K562 (cell line): ENCODE measurements around the gene SPX. TPM values are rescaled to one million over a fixed set of nuclear protein-coding genes. Genes with fewer than 3 reads are reported as not detected.

Source experiments
- KDM1A ChIP-seq, 2 experiments: fragments of 450-650 bp; IDR thresholded peaks; 2 replicates each; pipeline ENCODE4 v1.6.1; 2016; ENCODE audit warnings: mild to moderate bottlenecking in 2 of 2
- SMAD1 ChIP-seq: fragments of 150-350 bp; IDR thresholded peaks from 2 replicates; pipeline ENCODE4 v1.6.1; 2014; ENCODE audit warnings: low read length, low read depth; ENCODE audit not compliant: partially characterized antibody
- SRSF1 ChIP-seq: fragments of 200-400 bp; formaldehyde crosslinking; IDR thresholded peaks from 2 replicates; pipeline ENCODE4 v1.6.1; 2017; ENCODE audit warnings: mild to moderate bottlenecking, low read depth, low read length, moderate library complexity
- ZNF57 ChIP-seq: fragments of 450-650 bp; formaldehyde crosslinking; IDR thresholded peaks from 2 replicates; pipeline ENCODE4 v1.4.0; 2020; ENCODE audit warnings: mild to moderate bottlenecking, moderate library complexity
- ZNF583 ChIP-seq: fragments of 250-450 bp; sonication (Bioruptor Pico); IDR thresholded peaks from 2 replicates; pipeline ENCODE4 v1.4.0; 2020
- polyA plus RNA-seq, 8 experiments: library from polyadenylated mRNA; depleted of rRNA in 4 of 8; stranded (reverse) in 5 of 8; unstranded in 3 of 8; fragments of >200 nt; fragmentation: Nextera tagmentation in 2 of 8; fragmentation: Illumina TruSeq in 1 of 8; extraction: Ambion mirVana in 2 of 8; extraction: Trizol in 1 of 8; gene quantifications; 2 replicates each; pipeline versions ENCODE4 v1.2.1 to v1.2.3, GENCODE V29; 2011 to 2014; ENCODE audit warnings: inconsistent platforms in 1 of 8, missing spikeins in 1 of 8
- total RNA-seq, 7 experiments: library from RNA; depleted of rRNA in 6 of 7; stranded (reverse); fragments of >200 nt in 6 of 7; fragmentation: Illumina TruSeq in 2 of 7; extraction: Trizol in 2 of 7; gene quantifications; 2 replicates each; pipeline versions ENCODE4 v1.2.1 to v1.2.3, GENCODE V29; 2011 to 2021; ENCODE audit warnings: low replicate concordance in 1 of 7
- TF ChIP-seq, protein P1 (sequence below): fragments of 200-600 bp; sonication (generic); IDR thresholded peaks from one replicate; pipeline ENCODE4 v1.6.1; 2012; ENCODE audit warnings: mild to moderate bottlenecking, low read depth, low read length, inconsistent platforms
- TF ChIP-seq, protein P2 (sequence below): fragments of 450-650 bp; IDR thresholded peaks from 2 replicates; pipeline ENCODE4 v1.6.1; 2016; ENCODE audit warnings: mild to moderate bottlenecking
- TF ChIP-seq, protein P3 (sequence below): sonication (generic); formaldehyde crosslinking; IDR thresholded peaks from 2 replicates; pipeline ENCODE4 v1.8.0; 2022; ENCODE audit warnings: mild to moderate bottlenecking, missing genetic modification reagents
- TF ChIP-seq, protein P4 (sequence below): fragments of 200-400 bp; formaldehyde crosslinking; IDR thresholded peaks from 2 replicates; pipeline ENCODE4 v1.6.1; 2017; ENCODE audit warnings: mild to moderate bottlenecking, low read depth, low read length, moderate library complexity

The SPX gene
- total and polyA plus RNA-seq, 9 of the 15 experiments (the other 6 are each of a cell fraction or from before 2014, with no cell fraction given) = 0.06 to 0.40 (median 0.14) TPM

DNA sequence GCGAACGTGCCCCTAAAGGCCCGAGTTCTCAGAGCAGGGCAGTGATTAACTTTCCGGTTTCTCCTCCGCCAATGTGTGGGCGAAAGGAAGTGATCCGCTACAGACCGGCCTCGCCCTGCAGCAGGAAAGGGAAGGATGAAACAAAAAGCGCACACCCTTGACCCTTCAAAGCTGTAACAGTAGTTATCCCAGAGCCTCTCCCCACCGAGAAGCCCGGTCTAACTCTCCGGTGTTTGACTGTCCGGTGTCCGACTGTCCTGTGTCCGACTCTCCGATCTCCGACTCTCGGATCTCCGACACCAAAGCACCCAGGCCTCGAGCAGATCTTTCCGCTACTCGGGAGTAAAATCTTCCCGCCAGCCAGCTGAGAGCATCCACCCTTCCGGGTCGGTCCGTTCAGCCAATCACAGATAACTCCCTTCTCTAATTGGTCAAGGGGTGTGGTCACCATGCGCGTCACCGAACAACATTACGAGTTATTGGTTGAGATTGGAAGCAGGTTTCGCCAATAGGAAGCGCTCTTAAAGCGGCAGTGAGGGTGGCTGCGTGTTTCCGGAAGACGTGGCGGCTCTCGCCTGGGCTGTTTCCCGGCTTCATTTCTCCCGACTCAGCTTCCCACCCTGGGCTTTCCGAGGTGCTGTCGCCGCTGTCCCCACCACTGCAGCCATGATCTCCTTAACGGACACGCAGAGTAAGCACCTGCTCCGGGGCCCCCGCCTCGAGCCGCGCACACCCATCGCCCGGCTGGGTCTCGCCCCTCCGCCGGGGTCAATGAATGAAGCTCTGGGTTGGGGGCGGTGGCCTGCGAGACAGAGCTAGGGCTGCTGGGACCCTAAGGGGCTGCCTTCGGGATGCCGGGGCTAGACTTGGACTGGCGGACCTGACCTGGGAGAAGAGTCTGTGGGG lies 24.6 kb upstream of the SPX start, which contains the start of the genes GOLT1B and RECQL (continued):
- TF ChIP-seq, protein P1, sequence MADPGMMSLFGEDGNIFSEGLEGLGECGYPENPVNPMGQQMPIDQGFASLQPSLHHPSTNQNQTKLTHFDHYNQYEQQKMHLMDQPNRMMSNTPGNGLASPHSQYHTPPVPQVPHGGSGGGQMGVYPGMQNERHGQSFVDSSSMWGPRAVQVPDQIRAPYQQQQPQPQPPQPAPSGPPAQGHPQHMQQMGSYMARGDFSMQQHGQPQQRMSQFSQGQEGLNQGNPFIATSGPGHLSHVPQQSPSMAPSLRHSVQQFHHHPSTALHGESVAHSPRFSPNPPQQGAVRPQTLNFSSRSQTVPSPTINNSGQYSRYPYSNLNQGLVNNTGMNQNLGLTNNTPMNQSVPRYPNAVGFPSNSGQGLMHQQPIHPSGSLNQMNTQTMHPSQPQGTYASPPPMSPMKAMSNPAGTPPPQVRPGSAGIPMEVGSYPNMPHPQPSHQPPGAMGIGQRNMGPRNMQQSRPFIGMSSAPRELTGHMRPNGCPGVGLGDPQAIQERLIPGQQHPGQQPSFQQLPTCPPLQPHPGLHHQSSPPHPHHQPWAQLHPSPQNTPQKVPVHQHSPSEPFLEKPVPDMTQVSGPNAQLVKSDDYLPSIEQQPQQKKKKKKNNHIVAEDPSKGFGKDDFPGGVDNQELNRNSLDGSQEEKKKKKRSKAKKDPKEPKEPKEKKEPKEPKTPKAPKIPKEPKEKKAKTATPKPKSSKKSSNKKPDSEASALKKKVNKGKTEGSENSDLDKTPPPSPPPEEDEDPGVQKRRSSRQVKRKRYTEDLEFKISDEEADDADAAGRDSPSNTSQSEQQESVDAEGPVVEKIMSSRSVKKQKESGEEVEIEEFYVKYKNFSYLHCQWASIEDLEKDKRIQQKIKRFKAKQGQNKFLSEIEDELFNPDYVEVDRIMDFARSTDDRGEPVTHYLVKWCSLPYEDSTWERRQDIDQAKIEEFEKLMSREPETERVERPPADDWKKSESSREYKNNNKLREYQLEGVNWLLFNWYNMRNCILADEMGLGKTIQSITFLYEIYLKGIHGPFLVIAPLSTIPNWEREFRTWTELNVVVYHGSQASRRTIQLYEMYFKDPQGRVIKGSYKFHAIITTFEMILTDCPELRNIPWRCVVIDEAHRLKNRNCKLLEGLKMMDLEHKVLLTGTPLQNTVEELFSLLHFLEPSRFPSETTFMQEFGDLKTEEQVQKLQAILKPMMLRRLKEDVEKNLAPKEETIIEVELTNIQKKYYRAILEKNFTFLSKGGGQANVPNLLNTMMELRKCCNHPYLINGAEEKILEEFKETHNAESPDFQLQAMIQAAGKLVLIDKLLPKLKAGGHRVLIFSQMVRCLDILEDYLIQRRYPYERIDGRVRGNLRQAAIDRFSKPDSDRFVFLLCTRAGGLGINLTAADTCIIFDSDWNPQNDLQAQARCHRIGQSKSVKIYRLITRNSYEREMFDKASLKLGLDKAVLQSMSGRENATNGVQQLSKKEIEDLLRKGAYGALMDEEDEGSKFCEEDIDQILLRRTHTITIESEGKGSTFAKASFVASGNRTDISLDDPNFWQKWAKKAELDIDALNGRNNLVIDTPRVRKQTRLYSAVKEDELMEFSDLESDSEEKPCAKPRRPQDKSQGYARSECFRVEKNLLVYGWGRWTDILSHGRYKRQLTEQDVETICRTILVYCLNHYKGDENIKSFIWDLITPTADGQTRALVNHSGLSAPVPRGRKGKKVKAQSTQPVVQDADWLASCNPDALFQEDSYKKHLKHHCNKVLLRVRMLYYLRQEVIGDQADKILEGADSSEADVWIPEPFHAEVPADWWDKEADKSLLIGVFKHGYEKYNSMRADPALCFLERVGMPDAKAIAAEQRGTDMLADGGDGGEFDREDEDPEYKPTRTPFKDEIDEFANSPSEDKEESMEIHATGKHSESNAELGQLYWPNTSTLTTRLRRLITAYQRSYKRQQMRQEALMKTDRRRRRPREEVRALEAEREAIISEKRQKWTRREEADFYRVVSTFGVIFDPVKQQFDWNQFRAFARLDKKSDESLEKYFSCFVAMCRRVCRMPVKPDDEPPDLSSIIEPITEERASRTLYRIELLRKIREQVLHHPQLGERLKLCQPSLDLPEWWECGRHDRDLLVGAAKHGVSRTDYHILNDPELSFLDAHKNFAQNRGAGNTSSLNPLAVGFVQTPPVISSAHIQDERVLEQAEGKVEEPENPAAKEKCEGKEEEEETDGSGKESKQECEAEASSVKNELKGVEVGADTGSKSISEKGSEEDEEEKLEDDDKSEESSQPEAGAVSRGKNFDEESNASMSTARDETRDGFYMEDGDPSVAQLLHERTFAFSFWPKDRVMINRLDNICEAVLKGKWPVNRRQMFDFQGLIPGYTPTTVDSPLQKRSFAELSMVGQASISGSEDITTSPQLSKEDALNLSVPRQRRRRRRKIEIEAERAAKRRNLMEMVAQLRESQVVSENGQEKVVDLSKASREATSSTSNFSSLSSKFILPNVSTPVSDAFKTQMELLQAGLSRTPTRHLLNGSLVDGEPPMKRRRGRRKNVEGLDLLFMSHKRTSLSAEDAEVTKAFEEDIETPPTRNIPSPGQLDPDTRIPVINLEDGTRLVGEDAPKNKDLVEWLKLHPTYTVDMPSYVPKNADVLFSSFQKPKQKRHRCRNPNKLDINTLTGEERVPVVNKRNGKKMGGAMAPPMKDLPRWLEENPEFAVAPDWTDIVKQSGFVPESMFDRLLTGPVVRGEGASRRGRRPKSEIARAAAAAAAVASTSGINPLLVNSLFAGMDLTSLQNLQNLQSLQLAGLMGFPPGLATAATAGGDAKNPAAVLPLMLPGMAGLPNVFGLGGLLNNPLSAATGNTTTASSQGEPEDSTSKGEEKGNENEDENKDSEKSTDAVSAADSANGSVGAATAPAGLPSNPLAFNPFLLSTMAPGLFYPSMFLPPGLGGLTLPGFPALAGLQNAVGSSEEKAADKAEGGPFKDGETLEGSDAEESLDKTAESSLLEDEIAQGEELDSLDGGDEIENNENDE = no peak
- TF ChIP-seq SMAD1 = no peak
- no peak for TF ChIP-seq SRSF1
- TF ChIP-seq, protein P2, sequence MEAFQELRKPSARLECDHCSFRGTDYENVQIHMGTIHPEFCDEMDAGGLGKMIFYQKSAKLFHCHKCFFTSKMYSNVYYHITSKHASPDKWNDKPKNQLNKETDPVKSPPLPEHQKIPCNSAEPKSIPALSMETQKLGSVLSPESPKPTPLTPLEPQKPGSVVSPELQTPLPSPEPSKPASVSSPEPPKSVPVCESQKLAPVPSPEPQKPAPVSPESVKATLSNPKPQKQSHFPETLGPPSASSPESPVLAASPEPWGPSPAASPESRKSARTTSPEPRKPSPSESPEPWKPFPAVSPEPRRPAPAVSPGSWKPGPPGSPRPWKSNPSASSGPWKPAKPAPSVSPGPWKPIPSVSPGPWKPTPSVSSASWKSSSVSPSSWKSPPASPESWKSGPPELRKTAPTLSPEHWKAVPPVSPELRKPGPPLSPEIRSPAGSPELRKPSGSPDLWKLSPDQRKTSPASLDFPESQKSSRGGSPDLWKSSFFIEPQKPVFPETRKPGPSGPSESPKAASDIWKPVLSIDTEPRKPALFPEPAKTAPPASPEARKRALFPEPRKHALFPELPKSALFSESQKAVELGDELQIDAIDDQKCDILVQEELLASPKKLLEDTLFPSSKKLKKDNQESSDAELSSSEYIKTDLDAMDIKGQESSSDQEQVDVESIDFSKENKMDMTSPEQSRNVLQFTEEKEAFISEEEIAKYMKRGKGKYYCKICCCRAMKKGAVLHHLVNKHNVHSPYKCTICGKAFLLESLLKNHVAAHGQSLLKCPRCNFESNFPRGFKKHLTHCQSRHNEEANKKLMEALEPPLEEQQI = peak; percentile 91
- TF ChIP-seq ZNF583 (CRISPR knock-in tag) = no peak
- TF ChIP-seq, protein P3, sequence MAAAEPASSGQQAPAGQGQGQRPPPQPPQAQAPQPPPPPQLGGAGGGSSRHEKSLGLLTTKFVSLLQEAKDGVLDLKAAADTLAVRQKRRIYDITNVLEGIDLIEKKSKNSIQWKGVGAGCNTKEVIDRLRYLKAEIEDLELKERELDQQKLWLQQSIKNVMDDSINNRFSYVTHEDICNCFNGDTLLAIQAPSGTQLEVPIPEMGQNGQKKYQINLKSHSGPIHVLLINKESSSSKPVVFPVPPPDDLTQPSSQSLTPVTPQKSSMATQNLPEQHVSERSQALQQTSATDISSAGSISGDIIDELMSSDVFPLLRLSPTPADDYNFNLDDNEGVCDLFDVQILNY (CRISPR knock-in tag) = no peak
- no peak for TF ChIP-seq ZNF57 (CRISPR knock-in tag)
- no peak; a peak in 1 of 4 replicates for TF ChIP-seq KDM1A (IDR thresholded peaks at IDR 0.05)
- TF ChIP-seq, protein P4, sequence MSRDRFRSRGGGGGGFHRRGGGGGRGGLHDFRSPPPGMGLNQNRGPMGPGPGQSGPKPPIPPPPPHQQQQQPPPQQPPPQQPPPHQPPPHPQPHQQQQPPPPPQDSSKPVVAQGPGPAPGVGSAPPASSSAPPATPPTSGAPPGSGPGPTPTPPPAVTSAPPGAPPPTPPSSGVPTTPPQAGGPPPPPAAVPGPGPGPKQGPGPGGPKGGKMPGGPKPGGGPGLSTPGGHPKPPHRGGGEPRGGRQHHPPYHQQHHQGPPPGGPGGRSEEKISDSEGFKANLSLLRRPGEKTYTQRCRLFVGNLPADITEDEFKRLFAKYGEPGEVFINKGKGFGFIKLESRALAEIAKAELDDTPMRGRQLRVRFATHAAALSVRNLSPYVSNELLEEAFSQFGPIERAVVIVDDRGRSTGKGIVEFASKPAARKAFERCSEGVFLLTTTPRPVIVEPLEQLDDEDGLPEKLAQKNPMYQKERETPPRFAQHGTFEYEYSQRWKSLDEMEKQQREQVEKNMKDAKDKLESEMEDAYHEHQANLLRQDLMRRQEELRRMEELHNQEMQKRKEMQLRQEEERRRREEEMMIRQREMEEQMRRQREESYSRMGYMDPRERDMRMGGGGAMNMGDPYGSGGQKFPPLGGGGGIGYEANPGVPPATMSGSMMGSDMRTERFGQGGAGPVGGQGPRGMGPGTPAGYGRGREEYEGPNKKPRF = no peak
